B cell (primary cell): ENCODE data around the gene RAB28. TPM values are rescaled to one million over a fixed set of nuclear protein-coding genes. Genes with fewer than 3 reads are reported as not detected.

Source experiments
- ATAC-seq: fragments of 200-7000 bp; cut with Tn5 transposase; one replicate; pipeline ENCODE4 v1.10.0; 2021; ENCODE audit warnings: low read depth, mild to moderate bottlenecking, moderate number of reproducible peaks, moderate library complexity
- CTCF ChIA-PET: fragments of 350-600 bp; sonication (Branson Sonifier 250); formaldehyde crosslinking; loops from one replicate; lab custom pipeline; 2021; ENCODE audit warnings: antibody characterized with exemption, inconsistent platforms; lab: Charles Lee
- POLR2A ChIA-PET: fragments of 350-600 bp; sonication (Branson Sonifier 250); formaldehyde crosslinking; loops from one replicate; lab custom pipeline; 2021; ENCODE audit warnings: antibody characterized with exemption; lab: Charles Lee
- DNase-seq: peaks from one replicate; pipeline ENCODE4 v3.0.0; 2013
- H2AFZ ChIP-seq: 2 replicates; pipeline ENCODE4 v1.6.1; 2012; ENCODE audit warnings: mild to moderate bottlenecking, low read depth, low read length; ENCODE audit not compliant: insufficient read depth, poor library complexity, severe bottlenecking
- H3K27ac ChIP-seq, 2 donors: 1 replicate in 1 of 2; 2 replicates in 1 of 2; pipeline ENCODE4 v1.5.1; 2012 to 2013; ENCODE audit warnings: low read length in 2 of 2, mild to moderate bottlenecking in 2 of 2, moderate library complexity in 1 of 2
- H3K27me3 ChIP-seq, 4 experiments: fragments of 200-600 bp in 1 of 4; sonication (generic) in 1 of 4; replicated peaks in 1 of 4; 1 replicate in 2 of 4; 2 replicates in 2 of 4; pipeline versions ENCODE4 v1.6.1 to v1.7.0; 2013 to 2016; ENCODE audit warnings: low read length in 3 of 4, mild to moderate bottlenecking in 2 of 4, mixed read lengths in 1 of 4, moderate library complexity in 1 of 4; ENCODE audit not compliant: insufficient read depth in 4 of 4, control insufficient read depth in 3 of 4; ENCODE audit errors: control extremely low read depth in 1 of 4
- H3K36me3 ChIP-seq, 2 experiments: replicated peaks in 1 of 2; 1 replicate in 1 of 2; 2 replicates in 1 of 2; pipeline versions ENCODE4 v1.6.1 to v1.7.1; 2013; ENCODE audit warnings: low read length in 1 of 2; ENCODE audit not compliant: insufficient read depth in 2 of 2, control insufficient read depth in 1 of 2; ENCODE audit errors: control extremely low read depth in 1 of 2, extremely low read depth in 1 of 2
- H3K4me1 ChIP-seq, 2 donors: fragments of 200-600 bp in 1 of 2; sonication (generic) in 1 of 2; 1 replicate in 1 of 2; 2 replicates in 1 of 2; pipeline versions ENCODE4 v1.5.1 to v1.6.1; 2013 to 2017; ENCODE audit warnings: low read length in 2 of 2; ENCODE audit not compliant: control insufficient read depth in 2 of 2, insufficient read depth in 2 of 2
- H3K4me2 ChIP-seq: replicated peaks from 2 replicates; pipeline ENCODE3; 2012; ENCODE audit warnings: mild to moderate bottlenecking, low read depth, low read length; ENCODE audit not compliant: poor library complexity, severe bottlenecking
- H3K4me3 ChIP-seq, 5 experiments: fragments of 200-600 bp in 1 of 5; sonication (generic) in 1 of 5; 1 replicate in 3 of 5; 2 replicates in 2 of 5; pipeline versions ENCODE4 v1.5.1 to v1.7.0; 2011 to 2016; ENCODE audit warnings: low read length in 4 of 5, mild to moderate bottlenecking in 4 of 5, low read depth in 2 of 5, control low read depth in 1 of 5, moderate library complexity in 1 of 5; ENCODE audit not compliant: insufficient read depth in 1 of 5; ENCODE audit errors: control extremely low read depth in 1 of 5, extremely low read depth in 1 of 5
- H3K79me2 ChIP-seq: fragments of 200-600 bp; sonication (generic); one replicate; pipeline ENCODE4 v1.6.0; 2016; ENCODE audit warnings: low read length; ENCODE audit not compliant: control insufficient read depth, insufficient read depth
- H3K9ac ChIP-seq: fragments of 200-600 bp; sonication (generic); 2 replicates; pipeline ENCODE4 v1.6.1; 2017; ENCODE audit warnings: mild to moderate bottlenecking, low read length, moderate library complexity
- H3K9me3 ChIP-seq, 3 donors: one replicate each; pipeline versions ENCODE4 v1.6.1 to v1.7.1; 2013; ENCODE audit warnings: low read length in 2 of 3; ENCODE audit not compliant: control insufficient read depth in 2 of 3, insufficient read depth in 1 of 3; ENCODE audit errors: control extremely low read depth in 1 of 3
- H4K20me1 ChIP-seq: 2 replicates; pipeline ENCODE4 v1.6.0; 2012; ENCODE audit warnings: mild to moderate bottlenecking, low read length; ENCODE audit not compliant: insufficient read depth, control insufficient read depth, poor library complexity, severe bottlenecking
- H3K27ac Mint-ChIP-seq: one replicate; pipeline ENCODE4 v1.8.0; 2021; ENCODE audit warnings: mixed read lengths
- H3K27me3 Mint-ChIP-seq: one replicate; pipeline ENCODE4 v1.8.0; 2021; ENCODE audit warnings: mixed read lengths
- H3K4me1 Mint-ChIP-seq: one replicate; pipeline ENCODE4 v1.8.0; 2021; ENCODE audit warnings: mixed read lengths
- H3K4me3 Mint-ChIP-seq: one replicate; pipeline ENCODE4 v1.8.0; 2021; ENCODE audit warnings: mixed read lengths
- H3K9me3 Mint-ChIP-seq: one replicate; pipeline ENCODE4 v1.8.0; 2022; ENCODE audit warnings: mixed read lengths; ENCODE audit not compliant: insufficient read depth
- CTCF ChIP-seq: fragments of 200-600 bp; IDR thresholded peaks from one replicate; pipeline ENCODE4 v1.8.0; 2022; ENCODE audit warnings: antibody characterized with exemption, mild to moderate bottlenecking
- EZH2 ChIP-seq: IDR thresholded peaks from 2 replicates; pipeline ENCODE4 v1.6.1; 2012; ENCODE audit warnings: borderline replicate concordance, low read depth, mild to moderate bottlenecking, moderate library complexity, low read length; ENCODE audit not compliant: insufficient read depth, poor library complexity, severe bottlenecking
- WGBS: methylation state at CpG from one replicate; pipeline ENCODE4 v1.1.5; 2013; ENCODE audit warnings: missing lambda C conversion rate; ENCODE audit not compliant: insufficient coverage; 5-methylcytosine and 5-hydroxymethylcytosine counted together
- intact Hi-C: fragments of 100-400 bp; cut with micrococcal nuclease; formaldehyde crosslinking; loops from one replicate; pipeline ENCODE4 v1.10.0; 2022
- polyA plus RNA-seq: library from polyadenylated mRNA; depleted of rRNA; stranded (reverse); fragments of >200 nt; gene quantifications from 2 replicates; pipeline ENCODE4 v1.2.3, GENCODE V29; 2012
- total RNA-seq, 2 donors: library from RNA; stranded (reverse); fragments of 120-200 nt in 1 of 2; gene quantifications; 1 replicate in 1 of 2; 2 replicates in 1 of 2; pipeline versions ENCODE4 v1.2.3 to v1.2.4, GENCODE V29; 2013 to 2022

RAB28 gene
- total and polyA plus RNA-seq, 2 donors (not counting 1 experiment from before 2014, with no cell fraction given), result 7.2 to 17.4 TPM

- ChIA-PET POLR2A (no interaction called here), CTCF (interaction anchor here (0.7 kb wide), 2 partner anchors 125 to 354 kb away, joined by 3 read pairs; no protein-coding TSS in a partner anchor)
- Histone ChIP-seq H3K4me3 (no peak overlapping the region), H3K4me2 (peak overlapping the region; percentile 64), H3K79me2 (no peaks in the 10 kb centered on the region), H3K27me3 (peaks cover 0 to 98% (median 92%) of the 10 kb centered on the region in 4 experiments), H3K4me1 (peaks cover 37 to 50% of the 10 kb centered on the region in 2 donors), H3K9ac (no peak overlapping the region), H3K27ac (no peak overlapping the region), H2AFZ (no peak overlapping the region), H3K9me3 (peaks cover 1 to 57% (median 23%) of the 10 kb centered on the region in 3 donors), H4K20me1 (no peaks in the 10 kb centered on the region), H3K36me3 (no peaks in the 10 kb centered on the region)
- no peak for TF ChIP-seq CTCF
- peak; percentile 1 for TF ChIP-seq EZH2
- 22% methylated on average over 22 of the region's 37 CpGs for WGBS
- intact Hi-C loops, result loop anchor here (2.0 kb wide), 1 partner anchor 13 kb away; no protein-coding TSS in a partner anchor
- ATAC-seq, result no peak
- Mint-ChIP-seq H3K27ac (peak overlapping the region; percentile 59), H3K4me1 (peaks cover 24% of the 10 kb centered on the region), H3K4me3 (peak overlapping the region; percentile 49), H3K9me3 (no peaks in the 10 kb centered on the region), H3K27me3 (peaks cover 83% of the 10 kb centered on the region)
- peak; percentile 40 for DNase-seq
Measured at GRCh38 chr4:13529128-13529919, 45.2 kb upstream of the RAB28 start.

GRCh38 chr4:13528821-13529127 is 44.6 kb upstream of the RAB28 start:
- ChIA-PET CTCF (interaction anchor here (0.7 kb wide), 1 partner anchor 125 kb away, joined by 3 read pairs; no protein-coding TSS in a partner anchor), POLR2A (no interaction called here)
- no peak overlapping the region for H3K9ac ChIP-seq
- peak overlapping the region in 1 of 5 experiments; percentile 25 for H3K4me3 ChIP-seq
- DNase-seq (peak; percentile 29), ATAC-seq (no peak)
- no peaks in the 10 kb centered on the region for H3K79me2 ChIP-seq
- intact Hi-C loops, result loop anchor here (1.0 to 2.0 kb wide), 2 partner anchors 8 to 14 kb away; no protein-coding TSS in a partner anchor
- peaks cover 83% of the 10 kb centered on the region for H3K27me3 Mint-ChIP-seq
- H3K27ac Mint-ChIP-seq, result peak overlapping the region; percentile 59
- 0% methylated on average over 1 of the region's 5 CpGs for WGBS
- H2AFZ ChIP-seq, result no peak overlapping the region
- H3K9me3 ChIP-seq, result peaks cover 1 to 57% (median 28%) of the 10 kb centered on the region in 3 donors
- no peak for TF ChIP-seq EZH2
- no peak for TF ChIP-seq CTCF
- peaks cover 0 to 98% (median 89%) of the 10 kb centered on the region in 4 experiments for H3K27me3 ChIP-seq
- peaks cover 24% of the 10 kb centered on the region for H3K4me1 Mint-ChIP-seq
- H3K36me3 ChIP-seq, result no peaks in the 10 kb centered on the region
- H3K9me3 Mint-ChIP-seq, result no peaks in the 10 kb centered on the region
- peaks cover 37 to 47% of the 10 kb centered on the region in 2 donors for H3K4me1 ChIP-seq
- H3K27ac ChIP-seq, result no peak overlapping the region
- H4K20me1 ChIP-seq, result no peaks in the 10 kb centered on the region
- peak overlapping the region; percentile 49 for H3K4me3 Mint-ChIP-seq
- H3K4me2 ChIP-seq, result peak overlapping the region; percentile 64
